K562 (cell line): ENCODE data around the gene TMEM222. TPM values are rescaled to one million over a fixed set of nuclear protein-coding genes. Genes with fewer than 3 reads are reported as not detected.

Experiments
- ATAC-seq: fragments of 200-7000 bp; cut with Tn5 transposase; 3 replicates; pipeline ENCODE4 v1.9.1; 2020; ENCODE audit warnings: moderate library complexity
- BruUV-seq: library from RNA; stranded (reverse); fragments of 400-500 nt; replicated peaks from 2 replicates; lab custom pipeline; 2021; lab: Mats Ljungman, UMichigan
- CTCF ChIA-PET: fragments of 300-600 bp; formaldehyde crosslinking; extraction: SDS; loops from one replicate; lab custom pipeline; 2021; ENCODE audit warnings: low intra/inter-chr PET ratio; lab: Yijun Ruan, JAX
- POLR2A ChIA-PET: fragments of 300-600, 350-650 bp; sonication (Branson Sonifier 250); formaldehyde crosslinking; extraction: SDS; loops from one replicate; lab custom pipeline; 2021; ENCODE audit warnings: antibody characterized with exemption, inconsistent platforms; lab: Yijun Ruan, JAX
- DNase-seq, 4 experiments: peaks; one replicate each; pipeline versions ENCODE4 v3.0.0 to v3.0.0-alpha.2; 2011 to 2018; ENCODE audit warnings: low spot score in 3 of 4, mixed read lengths in 3 of 4; ENCODE audit errors: extremely low read depth in 1 of 4
- FAIRE-seq: peaks from 2 replicates; lab custom pipeline; 2011; peaks lifted over from hg19 to GRCh38; lab: Jason Lieb, UNC
- H2AFZ ChIP-seq: 2 replicates; pipeline ENCODE4 v1.6.0; 2011; ENCODE audit warnings: low read depth, low read length, control low read depth, inconsistent platforms
- H3K27ac ChIP-seq: fragments of 200-600 bp; 3 replicates; pipeline ENCODE4 v1.8.0; 2011; ENCODE audit warnings: low read depth, mild to moderate bottlenecking, control low read depth, inconsistent platforms, low read length, moderate library complexity, mixed read lengths; ENCODE audit errors: extremely low read depth
- H3K27me3 ChIP-seq, 2 experiments: fragments of 300-600 bp in 1 of 2; 2 replicates in 1 of 2; 3 replicates in 1 of 2; pipeline versions ENCODE4 v1.6.0 to v1.8.0; 2011; ENCODE audit warnings: inconsistent platforms in 2 of 2, low read length in 2 of 2, mild to moderate bottlenecking in 1 of 2, mixed read lengths in 1 of 2, moderate library complexity in 1 of 2; ENCODE audit not compliant: control insufficient read depth in 2 of 2, insufficient read depth in 2 of 2
- H3K36me3 ChIP-seq: fragments of 300-600 bp; 3 replicates; pipeline ENCODE4 v1.8.0; 2011; ENCODE audit warnings: mild to moderate bottlenecking, low read length, inconsistent platforms; ENCODE audit not compliant: control insufficient read depth, insufficient read depth
- H3K4me1 ChIP-seq, 2 experiments: fragments of 200-600 bp in 1 of 2; replicated peaks in 1 of 2; 2 replicates in 1 of 2; 3 replicates in 1 of 2; pipeline versions ENCODE4 v1.5.1 to v1.8.0; 2011; ENCODE audit warnings: inconsistent platforms in 2 of 2, low read length in 2 of 2, mild to moderate bottlenecking in 1 of 2, mixed read lengths in 1 of 2, moderate library complexity in 1 of 2; ENCODE audit not compliant: control insufficient read depth in 2 of 2, insufficient read depth in 2 of 2
- H3K4me2 ChIP-seq: 2 replicates; pipeline ENCODE4 v1.6.1; 2011; ENCODE audit warnings: low read length, control low read depth, inconsistent platforms, mixed read lengths; ENCODE audit not compliant: insufficient read depth
- H3K4me3 ChIP-seq: fragments of 200-600 bp; sonication (generic), shearing (Covaris generic); 2 replicates; pipeline ENCODE4 v1.5.1; 2016; ENCODE audit warnings: control low read depth, inconsistent platforms
- H3K79me2 ChIP-seq: fragments of 200-600 bp; 3 replicates; pipeline ENCODE4 v1.8.0; 2011; ENCODE audit warnings: low read length, inconsistent platforms; ENCODE audit not compliant: control insufficient read depth, insufficient read depth
- H3K9ac ChIP-seq, 2 experiments: 2 replicates each; pipeline versions ENCODE4 v1.6.0 to v1.6.1; 2011; ENCODE audit warnings: low read depth in 2 of 2, low read length in 2 of 2, control low read depth in 1 of 2, inconsistent platforms in 1 of 2, mild to moderate bottlenecking in 1 of 2, mixed read lengths in 1 of 2; ENCODE audit not compliant: insufficient read depth in 1 of 2
- H3K9me1 ChIP-seq: one replicate; pipeline ENCODE4 v1.6.0; 2011; ENCODE audit warnings: inconsistent platforms, mild to moderate bottlenecking, low read length, moderate library complexity; ENCODE audit not compliant: control insufficient read depth, insufficient read depth
- H3K9me3 ChIP-seq: replicated peaks from 2 replicates; pipeline ENCODE4 v1.5.1; 2011; ENCODE audit warnings: low read depth, low read length, inconsistent platforms; ENCODE audit not compliant: control insufficient read depth, insufficient read depth
- H4K20me1 ChIP-seq: replicated peaks from 2 replicates; pipeline ENCODE4 v1.6.1; 2011; ENCODE audit warnings: low read length, inconsistent platforms, mixed read lengths; ENCODE audit not compliant: control insufficient read depth, insufficient read depth
- LARP7 ChIP-seq: fragments of 450-650 bp; IDR thresholded peaks from 2 replicates; pipeline ENCODE4 v1.6.1; 2016
- PHF20 ChIP-seq: fragments of 450-650 bp; IDR thresholded peaks from 2 replicates; pipeline ENCODE4 v1.6.1; 2018; ENCODE audit not compliant: partially characterized antibody
- ZSCAN29 ChIP-seq: fragments of 450-650 bp; IDR thresholded peaks from 2 replicates; pipeline ENCODE4 v1.6.1; 2017
- WGBS: fragments of 100-300 bp; shearing (Covaris generic); methylation state at CpG from one replicate; pipeline ENCODE4 v1.1.6; 2016; ENCODE audit warnings: low coverage, mixed read lengths; ENCODE audit not compliant: insufficient coverage; ENCODE audit errors: missing lambda C conversion rate; 5-methylcytosine and 5-hydroxymethylcytosine counted together
- in situ Hi-C: fragments of 300-500 bp; cut with MboI; formaldehyde crosslinking; loops from 4 replicates; pipeline ENCODE4 v1.15.0; 2018; ENCODE audit warnings: inconsistent platforms, mixed read lengths
- intact Hi-C: fragments of 100-400 bp; cut with micrococcal nuclease; formaldehyde crosslinking; loops from 2 replicates; pipeline ENCODE4 v1.14.2; 2022
- polyA plus RNA-seq, 8 experiments: library from polyadenylated mRNA; depleted of rRNA in 4 of 8; stranded (reverse) in 5 of 8; unstranded in 3 of 8; fragments of >200 nt; fragmentation: Nextera tagmentation in 2 of 8; fragmentation: Illumina TruSeq in 1 of 8; extraction: Ambion mirVana in 2 of 8; extraction: Trizol in 1 of 8; gene quantifications; 2 replicates each; pipeline versions ENCODE4 v1.2.1 to v1.2.3, GENCODE V29; 2011 to 2014; ENCODE audit warnings: inconsistent platforms in 1 of 8, missing spikeins in 1 of 8
- total RNA-seq, 7 experiments: library from RNA; depleted of rRNA in 6 of 7; stranded (reverse); fragments of >200 nt in 6 of 7; fragmentation: Illumina TruSeq in 2 of 7; extraction: Trizol in 2 of 7; gene quantifications; 2 replicates each; pipeline versions ENCODE4 v1.2.1 to v1.2.3, GENCODE V29; 2011 to 2021; ENCODE audit warnings: low replicate concordance in 1 of 7
- TF ChIP-seq, protein P1 (sequence below): fragments of 250-450 bp; sonication (Bioruptor Pico); IDR thresholded peaks from 2 replicates; pipeline ENCODE4 v1.6.1; 2021; ENCODE audit warnings: mild to moderate bottlenecking
- TF ChIP-seq, protein P2 (sequence below), 2 experiments: fragments of 450-650 bp in 1 of 2; IDR thresholded peaks; 2 replicates each; pipeline ENCODE4 v1.6.1; 2011 to 2017; ENCODE audit warnings: low read depth in 2 of 2, antibody characterized with exemption in 1 of 2, borderline replicate concordance in 1 of 2, low read length in 1 of 2, mild to moderate bottlenecking in 1 of 2, mixed read lengths in 1 of 2; ENCODE audit not compliant: control insufficient read depth in 1 of 2
- TF ChIP-seq, protein P3 (sequence below): fragments of 450-650 bp; formaldehyde crosslinking; IDR thresholded peaks from 2 replicates; pipeline ENCODE4 v1.4.0; 2020; ENCODE audit warnings: mild to moderate bottlenecking, mixed read lengths

The TMEM222 gene
- total and polyA plus RNA-seq, 9 of the 15 experiments (the other 6 are each of a cell fraction or from before 2014, with no cell fraction given): 6.9 to 48.0 (median 32.8) TPM

DNA sequence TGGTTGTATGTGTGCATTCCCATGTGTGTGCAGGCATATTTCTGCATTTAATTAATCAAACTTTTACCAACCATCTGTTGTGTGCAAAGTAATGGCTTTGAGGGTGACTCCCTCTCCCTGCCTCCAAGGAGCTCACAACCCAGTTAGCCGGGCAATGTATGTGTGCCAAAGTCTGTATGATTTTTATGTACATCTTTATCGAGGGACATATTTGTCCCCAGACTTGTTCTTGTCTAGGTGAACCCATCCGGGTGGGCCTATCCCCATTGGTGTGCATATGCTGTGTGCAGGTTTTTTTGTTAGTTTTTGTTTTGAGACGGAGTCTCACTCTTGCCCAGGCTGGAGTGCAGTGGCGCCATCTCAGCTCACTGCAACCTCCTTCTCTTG is 21.7 kb downstream of the TMEM222 start:
- H3K9me1 ChIP-seq: no peaks in the 10 kb centered on the region
- no peaks in the 10 kb centered on the region for H4K20me1 ChIP-seq
- peak overlapping the region; percentile 72 for H3K4me2 ChIP-seq
- BruUV-seq: no TSS peak
- H3K36me3 ChIP-seq: no peaks in the 10 kb centered on the region
- FAIRE-seq: no peak
- H2AFZ ChIP-seq: peak overlapping the region; percentile 71; the same call in 1 of the 2 replicates
- intact Hi-C loops: no loop called here
- H3K27ac ChIP-seq: peak overlapping the region; percentile 38; the same call in 1 of the 3 replicates
- no peaks in the 10 kb centered on the region for H3K9me3 ChIP-seq
- H3K9ac ChIP-seq: peak overlapping the region in 1 of 2 experiments; percentile 81; a peak in 2 of 4 replicates
- POLR2A ChIA-PET: interaction anchor here (0.7 to 1.3 kb wide), 4 partner anchors 8 to 21 kb away, joined by 3 to 4 read pairs (median 4); partner anchors contain the start of gene TMEM222
- in situ Hi-C loops: no loop called here
- 67% methylated on average over 5 of the region's 5 CpGs for WGBS
- H3K79me2 ChIP-seq: no peaks in the 10 kb centered on the region; the same call in 2 of the 3 replicates
- DNase-seq: no peak
- H3K27me3 ChIP-seq: no peaks in the 10 kb centered on the region
- H3K4me3 ChIP-seq: no peak overlapping the region
- CTCF ChIA-PET: no interaction called here
- H3K4me1 ChIP-seq: peaks cover 24 to 40% of the 10 kb centered on the region in 2 experiments
- TF ChIP-seq ZSCAN29: no peak
- TF ChIP-seq, protein P1, sequence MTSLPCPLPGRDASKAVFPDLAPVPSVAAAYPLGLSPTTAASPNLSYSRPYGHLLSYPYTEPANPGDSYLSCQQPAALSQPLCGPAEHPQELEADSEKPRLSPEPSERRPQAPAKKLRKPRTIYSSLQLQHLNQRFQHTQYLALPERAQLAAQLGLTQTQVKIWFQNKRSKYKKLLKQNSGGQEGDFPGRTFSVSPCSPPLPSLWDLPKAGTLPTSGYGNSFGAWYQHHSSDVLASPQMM (CRISPR knock-in tag): no peak
- TF ChIP-seq PHF20: peak; percentile 2
- ATAC-seq: no peak

DNA sequence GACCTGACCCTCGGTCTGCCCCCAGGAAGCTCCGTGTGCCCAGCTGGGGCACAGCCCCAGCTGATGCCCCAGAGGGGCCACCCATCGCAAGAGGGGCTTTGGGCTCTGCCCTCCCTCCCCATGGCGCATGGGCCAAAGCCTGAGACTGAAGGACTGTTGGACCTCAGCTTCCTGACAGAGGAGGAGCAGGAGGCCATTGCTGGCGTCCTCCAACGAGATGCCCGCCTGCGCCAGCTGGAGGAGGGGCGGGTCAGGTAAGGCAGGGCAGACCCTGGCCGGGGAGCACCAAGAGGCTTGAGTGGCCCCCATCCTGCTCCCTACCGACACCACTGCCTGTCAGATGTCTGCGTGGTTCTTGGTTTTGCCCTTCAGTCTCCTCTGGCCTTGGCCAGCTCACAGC is 23.3 kb downstream of the TMEM222 start:
- no peak for ATAC-seq
- FAIRE-seq: no peak
- no peak overlapping the region for H3K4me2 ChIP-seq
- H3K4me1 ChIP-seq: peaks cover 24 to 56% of the 10 kb centered on the region in 2 experiments
- no TSS peak for BruUV-seq
- 67% methylated on average over 12 of the region's 12 CpGs for WGBS
- H3K9me1 ChIP-seq: no peaks in the 10 kb centered on the region
- in situ Hi-C loops (no loop called here), intact Hi-C loops (no loop called here)
- H2AFZ ChIP-seq: no peak overlapping the region
- POLR2A ChIA-PET: interaction anchor here (0.6 to 1.1 kb wide), 3 partner anchors 12 to 438 kb away, joined by 4 read pairs; no protein-coding TSS in a partner anchor
- no peaks in the 10 kb centered on the region for H4K20me1 ChIP-seq
- peak overlapping the region in 1 of 2 experiments; percentile 61; a peak in 2 of 4 replicates for H3K9ac ChIP-seq
- H3K27me3 ChIP-seq: no peaks in the 10 kb centered on the region
- H3K36me3 ChIP-seq: no peaks in the 10 kb centered on the region
- DNase-seq: no peak
- no peak overlapping the region for H3K27ac ChIP-seq
- H3K9me3 ChIP-seq: no peaks in the 10 kb centered on the region
- CTCF ChIA-PET: no interaction called here
- H3K4me3 ChIP-seq: no peak overlapping the region
- no peaks in the 10 kb centered on the region; the same call in 2 of the 3 replicates for H3K79me2 ChIP-seq
- TF ChIP-seq, protein P2, sequence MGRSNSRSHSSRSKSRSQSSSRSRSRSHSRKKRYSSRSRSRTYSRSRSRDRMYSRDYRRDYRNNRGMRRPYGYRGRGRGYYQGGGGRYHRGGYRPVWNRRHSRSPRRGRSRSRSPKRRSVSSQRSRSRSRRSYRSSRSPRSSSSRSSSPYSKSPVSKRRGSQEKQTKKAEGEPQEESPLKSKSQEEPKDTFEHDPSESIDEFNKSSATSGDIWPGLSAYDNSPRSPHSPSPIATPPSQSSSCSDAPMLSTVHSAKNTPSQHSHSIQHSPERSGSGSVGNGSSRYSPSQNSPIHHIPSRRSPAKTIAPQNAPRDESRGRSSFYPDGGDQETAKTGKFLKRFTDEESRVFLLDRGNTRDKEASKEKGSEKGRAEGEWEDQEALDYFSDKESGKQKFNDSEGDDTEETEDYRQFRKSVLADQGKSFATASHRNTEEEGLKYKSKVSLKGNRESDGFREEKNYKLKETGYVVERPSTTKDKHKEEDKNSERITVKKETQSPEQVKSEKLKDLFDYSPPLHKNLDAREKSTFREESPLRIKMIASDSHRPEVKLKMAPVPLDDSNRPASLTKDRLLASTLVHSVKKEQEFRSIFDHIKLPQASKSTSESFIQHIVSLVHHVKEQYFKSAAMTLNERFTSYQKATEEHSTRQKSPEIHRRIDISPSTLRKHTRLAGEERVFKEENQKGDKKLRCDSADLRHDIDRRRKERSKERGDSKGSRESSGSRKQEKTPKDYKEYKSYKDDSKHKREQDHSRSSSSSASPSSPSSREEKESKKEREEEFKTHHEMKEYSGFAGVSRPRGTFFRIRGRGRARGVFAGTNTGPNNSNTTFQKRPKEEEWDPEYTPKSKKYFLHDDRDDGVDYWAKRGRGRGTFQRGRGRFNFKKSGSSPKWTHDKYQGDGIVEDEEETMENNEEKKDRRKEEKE (IDR thresholded peaks at IDR 0.05; ENCODE audit: borderline replicate concordance in 1 of 2, control insufficient read depth in 1 of 2, low read depth in 2 of 2, low read length in 1 of 2): no peak
- no peak for TF ChIP-seq LARP7
- TF ChIP-seq, protein P3, sequence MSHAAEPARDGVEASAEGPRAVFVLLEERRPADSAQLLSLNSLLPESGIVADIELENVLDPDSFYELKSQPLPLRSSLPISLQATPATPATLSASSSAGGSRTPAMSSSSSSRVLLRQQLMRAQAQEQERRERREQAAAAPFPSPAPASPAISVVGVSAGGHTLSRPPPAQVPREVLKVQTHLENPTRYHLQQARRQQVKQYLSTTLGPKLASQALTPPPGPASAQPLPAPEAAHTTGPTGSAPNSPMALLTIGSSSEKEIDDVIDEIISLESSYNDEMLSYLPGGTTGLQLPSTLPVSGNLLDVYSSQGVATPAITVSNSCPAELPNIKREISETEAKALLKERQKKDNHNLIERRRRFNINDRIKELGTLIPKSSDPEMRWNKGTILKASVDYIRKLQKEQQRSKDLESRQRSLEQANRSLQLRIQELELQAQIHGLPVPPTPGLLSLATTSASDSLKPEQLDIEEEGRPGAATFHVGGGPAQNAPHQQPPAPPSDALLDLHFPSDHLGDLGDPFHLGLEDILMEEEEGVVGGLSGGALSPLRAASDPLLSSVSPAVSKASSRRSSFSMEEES (CRISPR knock-in tag): no peak
